Natural killer cell (primary cell): ENCODE results near the gene PRICKLE2. TPM values are rescaled to one million over a fixed set of nuclear protein-coding genes. Genes with fewer than 3 reads are reported as not detected.

ENCODE experiments used
- ATAC-seq, 3 donors: fragments of 150-1000 bp in 2 of 3; fragments of 200-7000 bp in 1 of 3; cut with Tn5 transposase; 1 replicate in 1 of 3; 2 replicates in 2 of 3; pipeline ENCODE4 v1.10.0; 2021; ENCODE audit warnings: mild to moderate bottlenecking in 2 of 3, moderate library complexity in 2 of 3
- DNase-seq, 2 donors: peaks; one replicate each; pipeline versions ENCODE4 v3.0.0 to v3.0.0-alpha.2; 2013 to 2021; ENCODE audit warnings: mixed read lengths in 1 of 2
- H3K27ac ChIP-seq: one replicate; pipeline ENCODE4 v1.5.1; 2013; ENCODE audit warnings: mild to moderate bottlenecking, low read length
- H3K27me3 ChIP-seq: one replicate; pipeline ENCODE4 v1.6.1; 2013; ENCODE audit warnings: low read length; ENCODE audit not compliant: control insufficient read depth, insufficient read depth
- H3K36me3 ChIP-seq: one replicate; pipeline ENCODE4 v1.6.1; 2013; ENCODE audit warnings: low read length; ENCODE audit not compliant: control insufficient read depth, insufficient read depth
- H3K4me1 ChIP-seq: one replicate; pipeline ENCODE4 v1.6.1; 2013; ENCODE audit warnings: low read length; ENCODE audit not compliant: control insufficient read depth, insufficient read depth
- H3K4me3 ChIP-seq: one replicate; pipeline ENCODE4 v1.5.1; 2013; ENCODE audit warnings: low read length
- H3K9me3 ChIP-seq: one replicate; pipeline ENCODE4 v1.6.1; 2013; ENCODE audit warnings: low read length; ENCODE audit not compliant: control insufficient read depth, insufficient read depth
- H3K27ac Mint-ChIP-seq, 2 donors: one replicate each; pipeline ENCODE4 v1.8.0; 2022; ENCODE audit warnings: mild to moderate bottlenecking in 2 of 2, mixed read lengths in 2 of 2, moderate library complexity in 1 of 2
- H3K27me3 Mint-ChIP-seq, 2 donors: one replicate each; pipeline ENCODE4 v1.8.0; 2022; ENCODE audit warnings: low read depth in 2 of 2, mixed read lengths in 2 of 2
- H3K36me3 Mint-ChIP-seq: one replicate; pipeline ENCODE4 v1.8.0; 2022; ENCODE audit warnings: mixed read lengths
- H3K4me1 Mint-ChIP-seq, 2 donors: one replicate each; pipeline ENCODE4 v1.8.0; 2022; ENCODE audit warnings: mixed read lengths in 2 of 2
- H3K4me3 Mint-ChIP-seq: one replicate; pipeline ENCODE4 v1.8.0; 2022; ENCODE audit warnings: mild to moderate bottlenecking, moderate library complexity, mixed read lengths
- H3K9me3 Mint-ChIP-seq, 2 donors: one replicate each; pipeline ENCODE4 v1.8.0; 2022; ENCODE audit warnings: mixed read lengths in 2 of 2
- WGBS: methylation state at CpG from one replicate; pipeline ENCODE4 v1.1.7; 2013; ENCODE audit warnings: missing lambda C conversion rate; ENCODE audit not compliant: insufficient coverage; 5-methylcytosine and 5-hydroxymethylcytosine counted together
- intact Hi-C: fragments of 100-400 bp; cut with micrococcal nuclease; formaldehyde crosslinking; loops from one replicate; pipeline ENCODE4 v1.14.2; 2022
- total RNA-seq, 4 donors: library from RNA; stranded (reverse); fragments of 120-200 nt in 1 of 4; gene quantifications; one replicate each; pipeline versions ENCODE4 v1.2.3 to v1.2.4, GENCODE V29; 2013 to 2022
- TF ChIP-seq, protein P1 (sequence below): fragments of 200-600 bp; IDR thresholded peaks from one replicate; pipeline ENCODE4 v1.8.0; 2022; ENCODE audit warnings: antibody characterized with exemption

PRICKLE2 gene
- total RNA-seq, 3 donors from 2014 or later (not counting 1 experiment from before 2014, with no cell fraction given), result 0.07 to 3.3 (median 1.8) TPM

GRCh38 chr3:64081235-64081630, 144.0 kb downstream of the PRICKLE2 start:
- no CpG with 5 or more reads among the region's 1 CpG for WGBS
- peaks cover 0 to 4% of the 10 kb centered on the region in 2 donors for H3K9me3 Mint-ChIP-seq
- intact Hi-C loops, result no loop called here
- DNase-seq (no peak), ATAC-seq (no peak)
- no peak overlapping the region for H3K4me3 ChIP-seq
- H3K4me3 Mint-ChIP-seq, result no peak overlapping the region
- H3K27me3 ChIP-seq, result no peaks in the 10 kb centered on the region
- peaks cover 6 to 10% of the 10 kb centered on the region in 2 donors for H3K27me3 Mint-ChIP-seq
- no peaks in the 10 kb centered on the region for H3K9me3 ChIP-seq
- no peaks in the 10 kb centered on the region for H3K4me1 Mint-ChIP-seq
- no peak overlapping the region for H3K27ac Mint-ChIP-seq
- no peaks in the 10 kb centered on the region for H3K36me3 ChIP-seq
- no peaks in the 10 kb centered on the region for H3K4me1 ChIP-seq
- H3K36me3 Mint-ChIP-seq, result no peaks in the 10 kb centered on the region
- H3K27ac ChIP-seq, result no peak overlapping the region
- TF ChIP-seq, protein P1, sequence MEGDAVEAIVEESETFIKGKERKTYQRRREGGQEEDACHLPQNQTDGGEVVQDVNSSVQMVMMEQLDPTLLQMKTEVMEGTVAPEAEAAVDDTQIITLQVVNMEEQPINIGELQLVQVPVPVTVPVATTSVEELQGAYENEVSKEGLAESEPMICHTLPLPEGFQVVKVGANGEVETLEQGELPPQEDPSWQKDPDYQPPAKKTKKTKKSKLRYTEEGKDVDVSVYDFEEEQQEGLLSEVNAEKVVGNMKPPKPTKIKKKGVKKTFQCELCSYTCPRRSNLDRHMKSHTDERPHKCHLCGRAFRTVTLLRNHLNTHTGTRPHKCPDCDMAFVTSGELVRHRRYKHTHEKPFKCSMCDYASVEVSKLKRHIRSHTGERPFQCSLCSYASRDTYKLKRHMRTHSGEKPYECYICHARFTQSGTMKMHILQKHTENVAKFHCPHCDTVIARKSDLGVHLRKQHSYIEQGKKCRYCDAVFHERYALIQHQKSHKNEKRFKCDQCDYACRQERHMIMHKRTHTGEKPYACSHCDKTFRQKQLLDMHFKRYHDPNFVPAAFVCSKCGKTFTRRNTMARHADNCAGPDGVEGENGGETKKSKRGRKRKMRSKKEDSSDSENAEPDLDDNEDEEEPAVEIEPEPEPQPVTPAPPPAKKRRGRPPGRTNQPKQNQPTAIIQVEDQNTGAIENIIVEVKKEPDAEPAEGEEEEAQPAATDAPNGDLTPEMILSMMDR, result no peak

- no peaks in the 10 kb centered on the region for H3K27me3 ChIP-seq
- no peaks in the 10 kb centered on the region for H3K4me1 ChIP-seq
- no peaks in the 10 kb centered on the region for H3K36me3 Mint-ChIP-seq
- no peaks in the 10 kb centered on the region for H3K9me3 ChIP-seq
- DNase-seq, result no peak
- no peak for ATAC-seq
- intact Hi-C loops, result no loop called here
- H3K36me3 ChIP-seq, result no peaks in the 10 kb centered on the region
- TF ChIP-seq, protein P1, result no peak
- 80% methylated on average over 1 of the region's 1 CpG for WGBS
- H3K4me3 ChIP-seq, result no peak overlapping the region
- no peak overlapping the region for H3K4me3 Mint-ChIP-seq
- H3K9me3 Mint-ChIP-seq, result peaks cover 0 to 4% of the 10 kb centered on the region in 2 donors
- H3K27me3 Mint-ChIP-seq, result peaks cover 6 to 8% of the 10 kb centered on the region in 2 donors
- H3K27ac Mint-ChIP-seq, result no peak overlapping the region
- no peak overlapping the region for H3K27ac ChIP-seq
- no peaks in the 10 kb centered on the region for H3K4me1 Mint-ChIP-seq
Measured at GRCh38 chr3:64080616-64081234, 144.5 kb downstream of the PRICKLE2 start.

DNA sequence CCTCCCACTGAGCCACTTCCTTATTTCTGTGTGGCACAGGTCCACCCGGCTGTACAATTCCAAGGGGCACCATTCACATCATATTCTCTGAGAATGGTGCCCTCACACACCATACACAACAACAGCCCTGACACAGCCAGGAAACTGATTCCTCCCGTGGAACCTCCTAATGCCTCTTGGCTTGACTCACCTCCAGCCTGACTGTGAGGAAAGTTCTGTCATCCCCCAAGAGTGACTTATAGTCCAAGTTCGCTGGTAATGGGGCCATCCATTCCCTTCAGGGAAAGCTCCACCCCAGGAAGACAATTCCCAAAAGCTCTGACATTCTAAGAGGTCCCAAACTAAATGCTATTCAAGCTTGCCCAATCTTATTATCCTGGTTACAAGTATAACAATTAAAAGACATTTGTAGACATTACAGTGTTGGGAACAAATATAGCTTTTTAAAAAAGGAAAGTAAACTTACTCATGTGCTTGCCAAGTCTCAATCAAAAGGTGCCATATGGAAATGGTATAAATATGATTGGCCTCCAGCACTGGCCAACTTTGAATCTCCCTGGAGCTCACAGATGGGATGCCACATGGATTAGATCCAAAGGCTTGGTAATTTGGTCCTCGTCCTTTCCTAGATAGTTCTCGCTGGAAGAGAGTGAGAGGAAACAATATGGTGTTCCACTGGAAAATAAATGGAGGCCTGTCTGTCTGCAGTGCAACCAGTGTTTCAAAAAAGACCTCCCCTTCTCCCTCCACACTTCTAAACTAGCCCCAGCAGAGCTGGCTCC, 145.7 kb downstream of the PRICKLE2 start:
- peaks cover 6 to 8% of the 10 kb centered on the region in 2 donors for H3K27me3 Mint-ChIP-seq
- ATAC-seq, result no peak

More for the DNA sequence above, 145.7 kb downstream of the PRICKLE2 start:
- no peaks in the 10 kb centered on the region for H3K4me1 ChIP-seq
- WGBS, result 88% methylated on average over 5 of the region's 5 CpGs
- H3K36me3 ChIP-seq, result no peaks in the 10 kb centered on the region
- TF ChIP-seq, protein P1, result no peak
- no peaks in the 10 kb centered on the region for H3K36me3 Mint-ChIP-seq
- H3K4me3 ChIP-seq, result no peak overlapping the region
- intact Hi-C loops, result no loop called here
- no peaks in the 10 kb centered on the region for H3K27me3 ChIP-seq
- no peak overlapping the region for H3K27ac Mint-ChIP-seq
- H3K9me3 Mint-ChIP-seq, result peaks cover 0 to 4% of the 10 kb centered on the region in 2 donors
- H3K27ac ChIP-seq, result no peak overlapping the region
- H3K4me1 Mint-ChIP-seq, result no peaks in the 10 kb centered on the region
- H3K9me3 ChIP-seq, result no peaks in the 10 kb centered on the region
- DNase-seq, result no peak
- no peak overlapping the region for H3K4me3 Mint-ChIP-seq
